ENCODE data around the gene PIH1D1. TPM values are rescaled to one million over a fixed set of nuclear protein-coding genes. Genes with fewer than 3 reads are reported as not detected.
A peak's percentile ranks its signal among the peaks of the same experiment; 100 is the strongest.

PIH1D1 gene
- total and polyA plus RNA-seq, 2 of the 8 experiments (the other 6 are each of a cell fraction or from before 2014, with no cell fraction given): 146 to 195 TPM

DNA sequence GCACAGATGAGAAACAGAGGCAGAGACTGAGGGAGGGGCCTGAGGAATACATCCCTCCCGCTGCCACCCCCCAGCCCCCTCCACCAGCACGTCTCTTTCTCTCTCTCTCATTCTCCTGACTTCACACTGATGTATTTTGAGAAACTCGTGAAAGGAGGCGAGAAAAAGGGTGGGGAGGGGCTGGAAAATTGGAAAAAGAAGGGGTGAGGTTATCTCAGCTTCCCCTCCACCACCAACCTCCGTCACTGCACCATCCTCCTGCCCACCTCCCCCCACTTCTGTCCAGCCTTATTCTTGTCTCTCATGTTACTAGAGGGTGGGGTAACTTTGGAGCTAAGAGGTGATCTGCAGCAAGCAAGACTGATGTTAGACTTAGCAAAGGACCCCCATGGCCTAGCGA lies 11.8 kb downstream of the PIH1D1 start:
- ChIA-PET POLR2A (ENCODE audit: partially characterized antibody) (interaction anchor here (0.7 to 4.1 kb wide), 3 partner anchors 13 to 88 kb away, joined by 3 to 13 read pairs (median 8); partner anchors contain the start of genes ALDH16A1, GFY, PIH1D1 and RCN3), CTCF (ENCODE audit: partially characterized antibody) (interaction anchor here (1.1 to 3.3 kb wide), 4 partner anchors 10 to 48 kb away, joined by 4 to 15 read pairs (median 10); partner anchors contain the start of gene PIH1D1)
- no peak overlapping the region for H4K91ac ChIP-seq (replicated peaks; ENCODE audit: insufficient read length, low read length)
- no peak overlapping the region for H2BK120ac ChIP-seq (replicated peaks; ENCODE audit: low read depth, low read length)
- no peak overlapping the region for H3K9ac ChIP-seq (replicated peaks in 1 of 4; ENCODE audit: extremely low read depth in 1 of 4, low read depth in 3 of 4, low read length in 3 of 4)
- 81% methylated on average over 4 of the region's 6 CpGs; no CpG with 5 or more reads in 1 of the 2 experiments for WGBS, 2 experiments (ENCODE audit: extremely low coverage in 1 of 2, insufficient coverage in 1 of 2, insufficient read length in 1 of 2, insufficient replicate concordance in 2 of 2, low coverage in 1 of 2, low lambda C conversion rate in 2 of 2, missing lambda C conversion rate in 1 of 2)
- no peak overlapping the region for H3K18ac ChIP-seq (ENCODE audit: extremely low read depth, low read length)
- no peak overlapping the region for H4K8ac ChIP-seq (ENCODE audit: extremely low read depth, insufficient read depth, low read length)
- no peak overlapping the region for H3K23ac ChIP-seq (ENCODE audit: insufficient read length)
- H3K4me3 ChIP-seq (ENCODE audit: extremely low read depth in 1 of 4, insufficient read depth in 2 of 4, low read depth in 3 of 4, low read length in 4 of 4): no peak overlapping the region
- H3K4me2 ChIP-seq (ENCODE audit: insufficient read depth in 1 of 2, low read depth in 2 of 2, low read length in 2 of 2): peak overlapping the region in 1 of 2 experiments; percentile 53; a peak in 1 of 4 replicates
- no peak overlapping the region for H2BK5ac ChIP-seq (ENCODE audit: low read depth, low read length)
- H2AFZ ChIP-seq (ENCODE audit: low read length): no peak overlapping the region
- DNase-seq (ENCODE audit: low read depth in 1 of 2, low spot score in 2 of 2) (no peak), FAIRE-seq (no peak)
- H4K20me1 ChIP-seq (replicated peaks in 1 of 2; ENCODE audit: control insufficient read depth in 1 of 2, insufficient read depth in 2 of 2, low read length in 2 of 2): no peaks in the 10 kb centered on the region
- 0 out of 2 replicates have a peak overlapping the region, but pooled peaks have one; percentile 77 for H2BK12ac ChIP-seq (ENCODE audit: low read depth, low read length)
- peaks cover 0 to 13% (median 8%) of the 10 kb centered on the region in 4 experiments; a peak in 5 of 7 replicates for H3K4me1 ChIP-seq (replicated peaks in 1 of 4; ENCODE audit: control insufficient read depth in 3 of 4, insufficient read depth in 4 of 4, low read length in 3 of 4)
- H3K27ac ChIP-seq (ENCODE audit: low read depth, low read length): no peak overlapping the region
- no peak overlapping the region for H3K56ac ChIP-seq (replicated peaks; ENCODE audit: insufficient read length, low read depth, low read length)
- H3K79me1 ChIP-seq (ENCODE audit: low read depth, low read length): no peaks in the 10 kb centered on the region
- no peak overlapping the region for H4K5ac ChIP-seq (ENCODE audit: insufficient read length, low read depth, low read length)
- peaks cover 25 to 48% (median 43%) of the 10 kb centered on the region in 4 experiments for H3K27me3 ChIP-seq (replicated peaks in 1 of 4; ENCODE audit: control insufficient read depth in 3 of 4, extremely low read depth in 1 of 4, insufficient read depth in 3 of 4, low read length in 3 of 4)
- H2AK5ac ChIP-seq (ENCODE audit: low read depth, low read length): no peak overlapping the region; the same call in 1 of the 2 replicates
- H2BK15ac ChIP-seq (ENCODE audit: low read length): no peak overlapping the region
- H3K4ac ChIP-seq (replicated peaks; ENCODE audit: insufficient read length, low read depth, low read length): no peak overlapping the region
- no peak overlapping the region for H2BK20ac ChIP-seq (ENCODE audit: low read length)
- no peak overlapping the region for H3K14ac ChIP-seq (ENCODE audit: insufficient read length)
- no peaks in the 10 kb centered on the region for H3K9me3 ChIP-seq (ENCODE audit: insufficient read depth in 2 of 2, low read depth in 1 of 2, low read length in 1 of 2)
- no peaks in the 10 kb centered on the region for H3K36me3 ChIP-seq (ENCODE audit: control insufficient read depth in 2 of 4, insufficient read depth in 4 of 4, low read length in 3 of 4)
- H3K23me2 ChIP-seq (ENCODE audit: low read depth, low read length): peaks cover 20% of the 10 kb centered on the region; the same call in 1 of the 2 replicates
- H3K79me2 ChIP-seq (ENCODE audit: control insufficient read depth in 1 of 2, insufficient read depth in 2 of 2, low read length in 2 of 2): no peaks in the 10 kb centered on the region
- TF ChIP-seq KDM1A (IDR thresholded peaks at IDR 0.05; ENCODE audit: borderline replicate concordance, low read length) (no peak), SIX5 (IDR thresholded peaks at IDR 0.05; ENCODE audit: low read depth, low read length) (no peak), YY1 (IDR thresholded peaks at IDR 0.05; ENCODE audit: low read depth, low read length) (no peak)

Data from H1 (cell line).